GM19238 (cell line): ENCODE data around the gene ANKRD33B.
A peak's percentile ranks its signal among the peaks of the same experiment; 100 is the strongest.
"Not testable (repeated sequence)": the region's sequence is repeated elsewhere in the genome, so short reads cannot be mapped to it uniquely, and the experiment has no call there.

Experiments
- DNase-seq: peaks from one replicate; pipeline ENCODE4 v3.0.0; 2011; ENCODE audit warnings: low spot score; ENCODE audit not compliant: insufficient read length

The ANKRD33B gene

GRCh38 chr5:10634050-10634449, 70.2 kb downstream of the ANKRD33B start:
- DNase-seq = no peak

GRCh38 chr5:10634562-10634961, 70.7 kb downstream of the ANKRD33B start:
- DNase-seq = no peak

GRCh38 chr5:10635257-10635866, 71.5 kb downstream of the ANKRD33B start:
- peak; percentile 77 for DNase-seq

- DNase-seq = no peak
These were observed 72.0 kb downstream of the ANKRD33B start for GRCh38 chr5:10635867-10636350.

- no peak for DNase-seq
These were observed 72.7 kb downstream of the ANKRD33B start for GRCh38 chr5:10636363-10637142.

- no peak for DNase-seq
These were observed 74.1 kb downstream of the ANKRD33B start for GRCh38 chr5:10637944-10638343.

- not testable (repeated sequence) for DNase-seq
These were observed 74.9 kb downstream of the ANKRD33B start for GRCh38 chr5:10638723-10639122.

GRCh38 chr5:10639846-10640368, 76.0 kb downstream of the ANKRD33B start:
- no peak for DNase-seq

- DNase-seq = no peak
These were observed 78.5 kb downstream of the ANKRD33B start for GRCh38 chr5:10642367-10642766.

GRCh38 chr5:10644192-10644591, 80.3 kb downstream of the ANKRD33B start:
- no peak for DNase-seq

- DNase-seq = no peak
These were observed 81.3 kb downstream of the ANKRD33B start for GRCh38 chr5:10645146-10645545.

- DNase-seq = no peak
These were observed 81.8 kb downstream of the ANKRD33B start for GRCh38 chr5:10645671-10646070.

GRCh38 chr5:10647640-10648039, 83.8 kb downstream of the ANKRD33B start:
- DNase-seq = no peak

GRCh38 chr5:10648806-10649665, 85.2 kb downstream of the ANKRD33B start:
- DNase-seq = no peak

- DNase-seq = no peak
These were observed 86.0 kb downstream of the ANKRD33B start for GRCh38 chr5:10649666-10650380.

- DNase-seq = no peak
These were observed 88.3 kb downstream of the ANKRD33B start for GRCh38 chr5:10652151-10652550.

GRCh38 chr5:10652606-10653005, 88.7 kb downstream of the ANKRD33B start:
- DNase-seq = no peak

GRCh38 chr5:10653043-10653442, 89.2 kb downstream of the ANKRD33B start:
- DNase-seq = no peak

GRCh38 chr5:10653751-10654400, 90.0 kb downstream of the ANKRD33B start:
- no peak for DNase-seq

GRCh38 chr5:10654566-10654965, 90.7 kb downstream of the ANKRD33B start:
- no peak for DNase-seq
